HG03103 (cell line): Measurements from ENCODE around the gene SNX25.
"Not testable (repeated sequence)": the region's sequence is repeated elsewhere in the genome, so short reads cannot be mapped to it uniquely, and the experiment has no call there.

ENCODE experiments used
- ATAC-seq: cut with Tn5 transposase; IDR thresholded peaks from one replicate; pipeline ENCODE4 v1.9.1; 2021; ENCODE audit warnings: low read depth; ENCODE audit not compliant: unreplicated experiment

Gene SNX25

GRCh38 chr4:185209031-185209851, at the start of gene SNX25:
TSS of gene SNX25 (plus strand) at chr4:185209598. CDS start at chr4:185209827, 229 bp downstream.
- ATAC-seq = peak; percentile 65

DNA sequence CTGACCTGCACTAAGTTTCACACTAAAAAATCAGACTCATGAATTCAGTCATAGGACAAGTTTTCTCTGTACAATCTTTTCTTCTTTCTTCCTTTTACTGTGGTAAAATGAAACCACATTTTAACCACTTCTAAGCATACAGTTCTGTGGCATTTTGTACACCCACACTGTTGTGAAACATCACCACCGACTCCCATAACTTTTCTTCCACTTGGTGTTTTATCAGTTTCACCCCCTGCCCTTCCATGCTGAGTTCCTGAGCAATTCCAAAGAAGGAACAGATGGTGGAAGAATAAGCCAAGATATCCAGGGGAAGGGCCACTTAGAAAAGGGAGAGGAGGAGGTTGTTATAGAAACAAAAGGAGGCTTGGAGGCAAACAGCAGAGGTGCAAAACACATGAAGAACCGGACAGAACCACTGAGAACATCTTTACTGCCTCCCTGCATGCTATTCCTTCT, 43.8 kb upstream of the SNX25 start:
- ATAC-seq = peak; percentile 96

DNA sequence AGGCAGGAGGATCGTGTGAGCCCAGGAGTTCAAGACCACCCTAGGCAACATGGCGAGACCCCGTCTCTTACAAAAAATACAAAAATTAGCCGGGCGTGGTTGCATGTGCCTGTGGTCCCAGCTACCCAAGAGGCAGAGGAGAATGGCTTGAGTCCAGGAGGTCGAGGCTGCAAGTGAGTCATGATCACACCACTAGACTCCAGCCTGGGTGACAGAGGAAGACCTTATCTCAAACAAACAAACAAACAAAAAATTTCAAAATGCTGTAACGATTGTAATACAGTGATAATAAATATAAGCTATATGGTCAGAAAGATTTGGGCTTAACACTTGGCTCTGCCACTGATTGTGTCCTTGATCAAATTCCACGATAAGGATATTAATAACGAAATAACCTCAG, 42.2 kb upstream of the SNX25 start:
- no peak for ATAC-seq

DNA sequence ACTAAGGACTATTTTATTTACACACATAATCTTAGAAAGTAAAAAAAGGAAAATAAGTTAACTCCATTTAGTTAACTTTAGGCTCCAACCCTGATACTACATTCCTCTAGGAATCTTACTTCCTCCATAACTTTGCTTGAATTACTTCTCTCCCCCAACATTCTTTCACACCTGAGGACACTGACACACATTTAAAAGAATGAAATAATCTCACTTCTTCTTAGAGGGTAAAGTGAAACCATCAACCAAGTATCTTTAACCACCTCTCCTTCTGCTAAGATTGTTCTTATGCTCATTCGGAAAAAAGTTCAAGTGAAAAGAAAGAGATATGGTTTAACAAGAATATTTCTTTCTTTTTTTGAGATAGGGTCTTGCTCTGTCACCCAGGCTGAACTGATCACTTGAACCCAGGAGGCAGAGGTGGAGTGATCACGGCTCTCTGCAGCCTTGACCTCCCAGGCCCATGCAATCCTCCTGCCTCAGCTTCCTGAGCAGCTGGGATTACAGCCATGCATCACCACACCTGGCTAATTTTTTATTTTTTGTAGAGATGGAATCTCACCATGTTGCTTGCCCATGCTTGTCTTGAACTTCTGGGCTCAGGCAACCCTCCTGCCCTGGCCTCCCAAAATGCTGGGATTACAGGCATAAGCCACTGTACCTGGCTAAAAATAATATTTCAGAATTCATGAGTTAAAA, 37.9 kb upstream of the SNX25 start:
- peak; percentile 87 for ATAC-seq

DNA sequence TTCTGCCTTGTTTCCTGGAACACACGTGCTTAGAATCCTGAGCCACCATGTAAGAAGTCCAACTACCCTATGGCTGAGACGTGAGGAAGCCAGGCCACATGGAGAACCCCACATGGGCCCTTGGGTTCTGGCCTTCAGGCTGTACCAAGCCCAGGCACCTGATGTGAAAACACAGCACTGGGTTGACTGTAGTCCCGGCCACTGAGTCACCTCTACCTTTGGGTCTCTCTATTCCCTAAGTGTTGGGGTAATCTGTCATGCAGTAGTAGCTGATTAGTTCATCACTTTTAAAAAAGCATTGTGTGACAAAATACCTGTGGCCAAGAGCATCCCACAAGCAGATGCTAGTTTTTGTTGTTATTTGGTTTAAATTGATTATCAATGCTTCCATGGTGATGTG, 29.9 kb upstream of the SNX25 start:
- ATAC-seq = no peak

GRCh38 chr4:185182239-185182638, 27.2 kb upstream of the SNX25 start:
- no peak for ATAC-seq

DNA sequence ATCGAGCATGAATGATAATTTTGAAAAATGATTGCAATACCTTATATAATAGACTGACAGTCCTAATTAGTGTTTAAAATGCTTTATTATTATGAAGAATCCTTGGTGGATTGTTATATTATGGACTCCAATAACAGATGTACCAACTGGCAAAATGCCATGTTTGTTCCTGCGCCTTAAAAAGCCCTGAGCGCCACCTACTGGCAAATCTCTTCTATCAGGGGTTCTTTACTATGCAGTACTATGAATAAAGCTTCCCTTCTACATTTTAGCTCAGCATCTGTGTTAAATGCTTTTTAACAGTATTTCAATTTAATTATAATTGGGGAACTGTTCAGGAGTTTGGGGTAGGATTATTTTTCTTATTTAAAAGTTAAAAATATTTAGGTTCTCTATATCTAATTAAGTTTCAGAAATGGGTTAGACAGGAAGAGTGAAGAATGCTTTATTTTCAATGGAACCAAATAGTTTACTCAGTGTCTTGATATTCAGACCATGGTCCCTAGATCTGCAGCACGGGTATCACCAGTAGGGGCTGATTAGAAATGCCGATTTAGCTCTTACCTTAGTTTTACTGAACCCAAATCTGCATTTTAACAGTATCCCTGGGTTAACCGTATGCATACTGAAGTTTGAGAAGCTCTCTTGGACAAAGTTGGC, 25.6 kb upstream of the SNX25 start:
- peak; percentile 58 for ATAC-seq

GRCh38 chr4:185186769-185187168, 22.6 kb upstream of the SNX25 start:
- no peak for ATAC-seq

DNA sequence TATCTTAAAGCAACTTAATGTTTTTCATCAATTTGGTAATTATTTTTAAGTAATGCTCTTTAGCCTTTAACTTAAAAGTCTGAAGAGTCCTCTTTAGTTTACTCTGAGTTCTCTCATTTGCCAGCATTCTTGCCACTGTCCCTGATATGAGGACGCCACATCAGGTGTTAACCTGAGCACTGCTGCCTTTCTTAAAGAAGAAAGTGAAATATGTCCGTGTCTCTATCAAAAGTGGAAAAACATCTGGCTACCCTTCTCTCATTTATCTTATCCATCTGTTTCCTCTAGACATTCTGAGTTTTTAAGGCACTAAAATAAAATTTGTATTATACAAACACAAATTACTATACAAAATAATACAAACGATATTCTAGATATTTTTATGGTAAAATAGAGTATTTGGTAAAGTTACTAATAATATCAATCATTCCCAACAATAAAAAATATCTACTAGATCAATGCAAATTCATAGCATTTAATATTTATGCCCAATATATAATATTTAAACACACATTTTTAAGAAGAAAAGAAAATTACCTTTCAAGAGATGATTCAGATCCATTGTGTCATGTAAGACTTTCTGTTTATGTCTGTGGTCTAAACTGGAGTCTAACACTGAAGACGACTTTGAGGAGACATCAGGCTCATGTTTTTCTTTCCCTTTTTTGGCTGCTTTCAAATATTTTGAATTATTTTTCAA, 19.6 kb upstream of the SNX25 start:
- ATAC-seq = no peak

GRCh38 chr4:185190306-185190856, 19.0 kb upstream of the SNX25 start:
- no peak for ATAC-seq

GRCh38 chr4:185192059-185192458, 17.3 kb upstream of the SNX25 start:
- ATAC-seq = peak; percentile 89

DNA sequence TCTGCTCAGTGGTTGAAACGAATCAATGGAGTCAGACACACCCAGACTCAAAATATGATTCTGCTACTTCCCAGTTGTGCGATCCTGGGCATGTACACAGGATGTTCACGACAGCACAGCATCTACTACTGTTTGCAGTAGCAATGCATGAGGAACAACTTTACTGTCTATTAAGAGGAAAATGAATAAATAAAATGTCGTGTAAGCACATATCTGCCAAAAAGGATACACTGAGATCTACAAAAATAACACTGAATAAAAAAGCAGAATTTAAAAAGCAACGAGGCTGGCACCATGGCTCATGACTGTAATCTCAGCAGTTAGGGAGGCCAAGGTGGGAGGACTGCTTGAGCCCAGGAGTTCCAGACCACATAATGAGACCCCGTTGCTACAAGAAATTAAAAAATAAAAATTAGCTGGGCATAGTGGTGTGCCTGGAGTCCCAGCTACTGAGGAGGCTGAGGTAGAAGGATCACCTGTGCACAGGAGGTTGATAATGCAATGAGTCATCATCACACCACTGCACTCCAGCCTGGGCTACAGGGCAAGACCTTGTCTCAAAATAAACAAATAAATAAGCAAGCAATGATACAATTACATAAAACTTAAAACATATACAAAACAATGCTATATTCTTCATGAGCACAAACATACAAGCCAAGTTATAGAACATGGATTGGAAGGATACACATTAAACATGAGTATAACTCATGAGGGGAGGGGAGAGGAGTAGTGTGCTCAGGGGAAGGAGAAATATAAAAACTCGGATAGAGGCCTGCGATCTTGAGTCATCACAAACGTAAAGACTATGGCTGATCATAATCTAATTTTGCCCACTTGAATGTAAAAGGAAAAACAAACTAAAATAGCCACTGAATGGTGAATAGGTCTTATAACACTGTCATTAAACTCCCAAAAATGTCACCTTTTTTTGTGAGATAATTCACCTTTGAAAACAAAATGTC, 14.2 kb upstream of the SNX25 start:
- no peak for ATAC-seq

GRCh38 chr4:185196437-185196836, 13.0 kb upstream of the SNX25 start:
- no peak for ATAC-seq

DNA sequence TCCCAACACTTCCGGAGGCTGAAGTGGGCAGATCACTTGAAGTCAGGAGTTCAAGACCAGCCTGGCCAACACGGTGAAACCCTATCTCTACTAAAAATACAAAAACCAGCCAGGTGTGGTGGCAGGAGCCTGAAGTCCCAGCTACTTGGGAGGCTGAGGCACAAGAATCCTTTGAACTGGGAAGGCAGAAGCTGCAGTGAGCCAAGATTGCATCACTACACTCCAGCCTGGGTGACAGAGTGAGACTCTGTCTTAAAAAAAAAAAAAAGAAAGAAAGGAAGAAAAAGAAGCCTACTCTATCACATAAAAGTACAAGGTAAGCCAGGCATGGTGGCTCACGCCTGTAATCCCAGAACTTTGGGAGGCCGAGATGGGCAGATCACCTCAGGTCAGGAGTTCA, 11.2 kb upstream of the SNX25 start:
- not testable (repeated sequence) for ATAC-seq

GRCh38 chr4:185201977-185202962, 7.1 kb upstream of the SNX25 start:
- ATAC-seq = no peak

- peak; percentile 1 for ATAC-seq
Observed at GRCh38 chr4:185202984-185203485, 6.4 kb upstream of the SNX25 start.

DNA sequence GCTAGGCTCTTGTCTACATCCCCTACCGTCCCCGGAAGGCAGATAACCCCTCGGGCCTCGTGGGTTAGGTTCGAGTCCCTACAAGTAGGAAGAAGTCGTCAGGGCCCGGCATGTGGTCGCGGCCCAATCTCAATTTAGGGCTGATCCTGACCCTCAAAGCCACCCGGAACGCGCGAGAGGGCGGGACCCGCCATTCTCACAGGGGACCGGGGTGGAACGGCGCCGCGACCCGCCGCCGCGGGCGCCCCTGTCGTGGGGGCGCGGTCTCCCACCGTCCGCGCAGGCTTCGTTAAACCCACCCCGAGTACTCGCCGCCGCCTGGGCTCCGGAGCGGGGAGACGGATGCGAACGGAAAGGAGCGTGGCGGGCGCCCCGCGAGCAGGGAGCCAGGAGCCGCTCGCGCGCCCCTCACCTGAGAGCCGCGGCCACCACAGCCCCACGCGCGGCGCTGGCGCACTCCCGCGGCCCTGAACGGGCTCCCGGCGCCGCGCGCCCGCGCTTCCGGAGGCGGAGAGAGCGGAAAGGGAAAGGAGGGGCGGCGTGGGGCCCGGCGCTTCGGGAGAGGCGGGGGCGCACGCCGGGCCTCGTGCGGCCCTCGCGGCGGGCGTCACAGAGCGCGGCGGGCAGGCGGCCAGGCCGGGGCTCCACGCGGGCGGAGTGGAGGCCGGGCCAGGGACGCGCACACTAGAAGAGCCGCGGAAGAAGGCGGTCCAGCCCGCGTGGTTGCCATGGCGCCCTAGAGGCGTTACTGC, 5.7 kb upstream of the SNX25 start, which contains the start of gene CFAP97:
Gene CFAP97 (minus strand): TSS at position 515 of the 752 bp plus-strand sequence. CDS start 12,804 bp downstream, outside the sequence.
- peak; percentile 60 for ATAC-seq
